ENCODE measurements around the gene SEMA6A.

- TF ChIP-seq EP300 (IDR thresholded peaks at IDR 0.05) (no peak), POLR2AphosphoS5 (IDR thresholded peaks at IDR 0.05) (no peak)
- TF ChIP-seq, protein P1, sequence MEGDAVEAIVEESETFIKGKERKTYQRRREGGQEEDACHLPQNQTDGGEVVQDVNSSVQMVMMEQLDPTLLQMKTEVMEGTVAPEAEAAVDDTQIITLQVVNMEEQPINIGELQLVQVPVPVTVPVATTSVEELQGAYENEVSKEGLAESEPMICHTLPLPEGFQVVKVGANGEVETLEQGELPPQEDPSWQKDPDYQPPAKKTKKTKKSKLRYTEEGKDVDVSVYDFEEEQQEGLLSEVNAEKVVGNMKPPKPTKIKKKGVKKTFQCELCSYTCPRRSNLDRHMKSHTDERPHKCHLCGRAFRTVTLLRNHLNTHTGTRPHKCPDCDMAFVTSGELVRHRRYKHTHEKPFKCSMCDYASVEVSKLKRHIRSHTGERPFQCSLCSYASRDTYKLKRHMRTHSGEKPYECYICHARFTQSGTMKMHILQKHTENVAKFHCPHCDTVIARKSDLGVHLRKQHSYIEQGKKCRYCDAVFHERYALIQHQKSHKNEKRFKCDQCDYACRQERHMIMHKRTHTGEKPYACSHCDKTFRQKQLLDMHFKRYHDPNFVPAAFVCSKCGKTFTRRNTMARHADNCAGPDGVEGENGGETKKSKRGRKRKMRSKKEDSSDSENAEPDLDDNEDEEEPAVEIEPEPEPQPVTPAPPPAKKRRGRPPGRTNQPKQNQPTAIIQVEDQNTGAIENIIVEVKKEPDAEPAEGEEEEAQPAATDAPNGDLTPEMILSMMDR (IDR thresholded peaks at IDR 0.05), result no peak
Measured at GRCh38 chr5:116455061-116455460, 119.6 kb downstream of the SEMA6A start.

All from sigmoid colon (tissue), 4 donors.